ENCODE data around the gene TREH.

The TREH gene

GRCh38 chr11:118663902-118664301, 15.5 kb downstream of the TREH start:
- DNase-seq (ENCODE audit: low read depth) = no peak

GRCh38 chr11:118663381-118663780, 16.1 kb downstream of the TREH start:
- DNase-seq (ENCODE audit: low read depth) = no peak

GRCh38 chr11:118662401-118663271, 16.8 kb downstream of the TREH start:
- no peak for DNase-seq (ENCODE audit: low read depth)

GRCh38 chr11:118661425-118662301, 17.8 kb downstream of the TREH start:
- DNase-seq (ENCODE audit: low read depth) = no peak

GRCh38 chr11:118660681-118661424, 18.6 kb downstream of the TREH start:
- no peak for DNase-seq (ENCODE audit: low read depth)

- no peak for DNase-seq (ENCODE audit: low read depth)
Observed at GRCh38 chr11:118659953-118660680, 19.3 kb downstream of the TREH start.

- peak; percentile 85 for DNase-seq (ENCODE audit: low read depth)
Observed at GRCh38 chr11:118659314-118659952, 20.0 kb downstream of the TREH start.

- no peak for DNase-seq (ENCODE audit: low read depth)
Observed at GRCh38 chr11:118658429-118659313, 20.8 kb downstream of the TREH start.

GRCh38 chr11:118657709-118658428, 21.6 kb downstream of the TREH start:
- DNase-seq (ENCODE audit: low read depth) = no peak

GRCh38 chr11:118657238-118657637, 22.2 kb downstream of the TREH start:
- no peak for DNase-seq (ENCODE audit: low read depth)

- DNase-seq (ENCODE audit: low read depth) = no peak
Observed at GRCh38 chr11:118656563-118657165, 22.8 kb downstream of the TREH start.

- no peak for DNase-seq (ENCODE audit: low read depth)
Observed at GRCh38 chr11:118655486-118656190, 23.8 kb downstream of the TREH start.

- DNase-seq (ENCODE audit: low read depth) = no peak
Observed at GRCh38 chr11:118653684-118654390, 25.6 kb downstream of the TREH start.

GRCh38 chr11:118652681-118653181, 26.7 kb downstream of the TREH start:
- DNase-seq (ENCODE audit: low read depth) = no peak

GRCh38 chr11:118651820-118652219, 27.6 kb downstream of the TREH start:
- DNase-seq (ENCODE audit: low read depth) = no peak

GRCh38 chr11:118650366-118650765, 29.1 kb downstream of the TREH start:
- no peak for DNase-seq (ENCODE audit: low read depth)

GRCh38 chr11:118649941-118650340, 29.5 kb downstream of the TREH start:
- no peak for DNase-seq (ENCODE audit: low read depth)

Measured in stimulated activated CD8-positive, alpha-beta memory T cell treated with anti-CD3 and anti-CD28 coated beads, Interleukin-7, amount 100 ng/mL, for 24 hours (primary cell).